Measurements from ENCODE around the gene GALNT6. TPM values are rescaled to one million over a fixed set of nuclear protein-coding genes. Genes with fewer than 3 reads are reported as not detected.

GALNT6 gene
- total RNA-seq, 1 donor from 2014 or later: 24.0 TPM

DNA sequence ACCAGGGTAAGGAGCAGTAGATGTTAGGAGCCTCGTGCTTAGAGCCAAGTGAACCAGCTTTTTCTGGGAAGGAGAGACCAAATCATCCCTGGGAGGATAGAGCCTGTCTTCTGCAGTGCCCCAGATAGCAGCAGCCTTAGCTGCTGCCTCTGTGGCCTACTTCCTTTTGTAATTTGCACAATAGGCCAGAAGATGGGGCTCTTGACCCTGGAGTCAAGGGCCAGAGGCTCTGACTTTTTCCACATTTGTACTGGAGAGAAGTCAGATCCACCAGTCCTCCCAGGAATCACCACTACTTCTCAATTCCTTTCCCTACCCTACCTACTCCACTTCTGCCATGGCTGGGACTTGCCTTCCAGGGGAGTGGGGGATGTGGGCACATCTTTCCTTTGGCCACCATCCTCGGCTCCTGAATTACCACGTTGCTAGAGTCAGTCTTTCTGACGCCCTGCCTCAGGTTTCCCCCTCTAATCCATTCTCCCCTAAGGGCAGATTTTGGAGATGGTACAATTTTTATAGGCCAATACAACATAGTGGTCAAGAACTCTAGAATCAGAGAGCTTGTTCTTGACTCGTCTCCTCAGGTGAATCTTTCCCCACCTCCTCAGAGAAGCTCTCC lies 30.2 kb upstream of the GALNT6 start:
- Histone ChIP-seq H3K4me1 (peaks cover 12% of the 10 kb centered on the region), H3K27ac (no peak overlapping the region), H3K36me3 (no peaks in the 10 kb centered on the region), H3K9me3 (no peaks in the 10 kb centered on the region), H3K27me3 (ENCODE audit: low read depth) (peaks cover 6% of the 10 kb centered on the region), H3K4me3 (no peak overlapping the region)
- TF ChIP-seq, protein P1, sequence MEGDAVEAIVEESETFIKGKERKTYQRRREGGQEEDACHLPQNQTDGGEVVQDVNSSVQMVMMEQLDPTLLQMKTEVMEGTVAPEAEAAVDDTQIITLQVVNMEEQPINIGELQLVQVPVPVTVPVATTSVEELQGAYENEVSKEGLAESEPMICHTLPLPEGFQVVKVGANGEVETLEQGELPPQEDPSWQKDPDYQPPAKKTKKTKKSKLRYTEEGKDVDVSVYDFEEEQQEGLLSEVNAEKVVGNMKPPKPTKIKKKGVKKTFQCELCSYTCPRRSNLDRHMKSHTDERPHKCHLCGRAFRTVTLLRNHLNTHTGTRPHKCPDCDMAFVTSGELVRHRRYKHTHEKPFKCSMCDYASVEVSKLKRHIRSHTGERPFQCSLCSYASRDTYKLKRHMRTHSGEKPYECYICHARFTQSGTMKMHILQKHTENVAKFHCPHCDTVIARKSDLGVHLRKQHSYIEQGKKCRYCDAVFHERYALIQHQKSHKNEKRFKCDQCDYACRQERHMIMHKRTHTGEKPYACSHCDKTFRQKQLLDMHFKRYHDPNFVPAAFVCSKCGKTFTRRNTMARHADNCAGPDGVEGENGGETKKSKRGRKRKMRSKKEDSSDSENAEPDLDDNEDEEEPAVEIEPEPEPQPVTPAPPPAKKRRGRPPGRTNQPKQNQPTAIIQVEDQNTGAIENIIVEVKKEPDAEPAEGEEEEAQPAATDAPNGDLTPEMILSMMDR (IDR thresholded peaks at IDR 0.05): peak; percentile 61
- ATAC-seq: peak; percentile 56 to 70
- DNase-seq: no peak
- intact Hi-C loops (cut with DNase I): loop anchor here (5.0 kb wide), 1 partner anchor 111 kb away; no protein-coding TSS in a partner anchor

DNA sequence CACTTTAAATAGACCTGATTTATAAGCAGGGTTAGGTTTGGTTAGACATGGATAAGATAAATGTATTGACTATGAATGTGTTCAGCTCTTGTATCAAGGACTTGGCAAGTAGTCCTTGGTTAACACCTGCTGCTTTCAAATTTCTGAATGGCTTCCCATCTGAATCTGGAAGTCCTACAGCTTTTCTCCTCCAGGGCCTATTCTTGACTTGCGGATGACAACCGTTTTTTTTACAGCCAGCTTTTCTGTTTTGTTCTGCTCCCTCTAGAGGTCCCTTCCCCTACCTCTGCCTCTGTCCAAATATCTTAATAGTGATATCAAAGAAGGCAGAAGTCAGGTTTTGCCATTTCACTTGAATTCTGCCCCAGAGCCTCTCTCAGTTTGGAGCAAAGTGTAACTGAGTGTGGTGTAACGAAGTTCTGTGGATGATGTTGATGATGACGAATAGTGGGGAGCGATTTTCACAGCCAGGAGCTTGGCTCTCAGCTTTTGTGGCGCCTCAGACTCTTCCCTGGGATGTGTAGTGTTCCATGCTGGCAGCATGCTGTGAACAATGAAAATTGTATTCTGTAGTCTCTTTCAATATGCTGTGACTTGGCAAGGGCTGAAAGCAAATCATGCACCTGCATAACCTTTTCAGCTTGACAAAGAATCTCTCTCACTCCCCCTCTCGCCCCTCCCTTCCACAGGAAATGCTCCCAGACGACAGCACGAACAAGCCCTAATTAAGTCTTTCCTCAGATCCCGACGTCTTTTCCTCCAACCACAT lies 28.4 kb upstream of the GALNT6 start:
- intact Hi-C loops (cut with DNase I): loop anchor here (5.0 kb wide), 1 partner anchor 113 kb away; no protein-coding TSS in a partner anchor
- H3K4me1 ChIP-seq: peaks cover 5% of the 10 kb centered on the region
- peaks cover 2% of the 10 kb centered on the region for H3K27me3 ChIP-seq (ENCODE audit: low read depth)
- TF ChIP-seq, protein P1 (IDR thresholded peaks at IDR 0.05): no peak
- DNase-seq (no peak), ATAC-seq (no peak)
- no peak overlapping the region for H3K4me3 ChIP-seq
- no peak overlapping the region for H3K27ac ChIP-seq
- no peaks in the 10 kb centered on the region for H3K9me3 ChIP-seq
- H3K36me3 ChIP-seq: no peaks in the 10 kb centered on the region

GRCh38 chr12:51417826-51418225 lies 26.6 kb upstream of the GALNT6 start:
- ATAC-seq (no peak), DNase-seq (no peak)
- TF ChIP-seq, protein P1 (IDR thresholded peaks at IDR 0.05): no peak
- intact Hi-C loops (cut with DNase I): no loop called here
- H3K36me3 ChIP-seq: no peaks in the 10 kb centered on the region
- H3K4me3 ChIP-seq: no peak overlapping the region
- no peak overlapping the region for H3K27ac ChIP-seq
- no peaks in the 10 kb centered on the region for H3K9me3 ChIP-seq
- H3K27me3 ChIP-seq (ENCODE audit: low read depth): no peaks in the 10 kb centered on the region
- H3K4me1 ChIP-seq: no peaks in the 10 kb centered on the region

DNA sequence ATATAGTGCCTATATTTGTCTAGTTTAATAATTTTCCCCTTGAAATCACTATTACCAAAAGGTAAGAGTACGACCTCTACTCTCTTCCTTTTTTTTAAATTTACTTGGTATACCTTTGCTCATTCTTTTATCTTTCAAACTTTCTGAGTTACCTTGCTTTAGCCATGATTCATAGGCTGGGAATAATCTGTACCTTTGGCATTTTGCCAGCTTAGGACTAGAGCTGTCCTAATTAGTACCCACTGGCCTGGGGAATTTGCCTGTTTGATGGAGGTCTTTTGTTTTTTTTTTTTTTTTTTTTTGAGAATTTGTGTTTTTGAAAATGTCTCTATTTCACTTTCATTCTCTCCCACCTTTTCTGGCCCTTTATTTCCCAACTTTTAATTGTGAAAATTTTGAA lies 24.7 kb upstream of the GALNT6 start:
- TF ChIP-seq, protein P1 (IDR thresholded peaks at IDR 0.05): no peak
- ATAC-seq (no peak), DNase-seq (no peak)
- no peak overlapping the region for H3K4me3 ChIP-seq
- H3K4me1 ChIP-seq: no peaks in the 10 kb centered on the region
- H3K27ac ChIP-seq: no peak overlapping the region
- H3K27me3 ChIP-seq (ENCODE audit: low read depth): no peaks in the 10 kb centered on the region
- intact Hi-C loops (cut with DNase I): no loop called here
- no peaks in the 10 kb centered on the region for H3K9me3 ChIP-seq
- H3K36me3 ChIP-seq: no peaks in the 10 kb centered on the region

- Histone ChIP-seq H3K4me1 (no peaks in the 10 kb centered on the region), H3K9me3 (no peaks in the 10 kb centered on the region), H3K27me3 (ENCODE audit: low read depth) (no peaks in the 10 kb centered on the region), H3K36me3 (no peaks in the 10 kb centered on the region), H3K4me3 (no peak overlapping the region), H3K27ac (no peak overlapping the region)
- ATAC-seq: no peak
- intact Hi-C loops (cut with DNase I): no loop called here
- TF ChIP-seq, protein P1 (IDR thresholded peaks at IDR 0.05): no peak
- no peak for DNase-seq
These were observed 22.6 kb upstream of the GALNT6 start for GRCh38 chr12:51413791-51414190.
